ENCODE data around the gene KBTBD2.
"Not testable (repeated sequence)": the region's sequence is repeated elsewhere in the genome, so short reads cannot be mapped to it uniquely, and the experiment has no call there.

KBTBD2 gene

GRCh38 chr7:32865448-32866030 lies 26.0 kb downstream of the KBTBD2 start:
- TF ChIP-seq CTCF (IDR thresholded peaks at IDR 0.05; ENCODE audit: insufficient read depth, low read length, poor library complexity, severe bottlenecking) = no peak
- TF ChIP-seq EZH2phosphoT487 (conservative IDR thresholded peaks at IDR 0.05; ENCODE audit: low read length) = no peak
- H3K9me2 ChIP-seq (replicated peaks; ENCODE audit: insufficient read depth, low read length) = no peaks in the 10 kb centered on the region
- H2AFZ ChIP-seq (ENCODE audit: low read depth, low read length, severe bottlenecking) = no peak overlapping the region
- H3K9me3 ChIP-seq (ENCODE audit: insufficient read depth, low read length) = no peaks in the 10 kb centered on the region
- H3K4me2 ChIP-seq (ENCODE audit: low read depth, low read length, poor library complexity, severe bottlenecking) = no peak overlapping the region
- H3K36me3 ChIP-seq (ENCODE audit: low read length) = peaks cover 15% of the 10 kb centered on the region
- no peak overlapping the region for H3K9ac ChIP-seq (ENCODE audit: low read length)
- H3K79me2 ChIP-seq (ENCODE audit: insufficient read depth, low read length) = no peaks in the 10 kb centered on the region
- no peaks in the 10 kb centered on the region for H3F3A ChIP-seq (ENCODE audit: insufficient read depth)
- no peak overlapping the region for H3K4me3 ChIP-seq (ENCODE audit: insufficient read depth, low read length, poor library complexity, severe bottlenecking)
- no peaks in the 10 kb centered on the region for H4K20me1 ChIP-seq (ENCODE audit: low read depth, low read length)
- H3K27ac ChIP-seq (ENCODE audit: low read depth, low read length) = no peak overlapping the region
- no peaks in the 10 kb centered on the region for H3K27me3 ChIP-seq (ENCODE audit: low read length)

GRCh38 chr7:32863872-32864271 lies 27.7 kb downstream of the KBTBD2 start:
- H3K9me2 ChIP-seq (replicated peaks; ENCODE audit: insufficient read depth, low read length); H3F3A ChIP-seq (ENCODE audit: insufficient read depth); H3K4me2 ChIP-seq (ENCODE audit: low read depth, low read length, poor library complexity, severe bottlenecking); H3K9ac ChIP-seq (ENCODE audit: low read length); H3K27me3 ChIP-seq (ENCODE audit: low read length); H3K79me2 ChIP-seq (ENCODE audit: insufficient read depth, low read length); H3K4me3 ChIP-seq (ENCODE audit: insufficient read depth, low read length, poor library complexity, severe bottlenecking); H4K20me1 ChIP-seq (ENCODE audit: low read depth, low read length); H2AFZ ChIP-seq (ENCODE audit: low read depth, low read length, severe bottlenecking); H3K27ac ChIP-seq (ENCODE audit: low read depth, low read length); H3K36me3 ChIP-seq (ENCODE audit: low read length); H3K9me3 ChIP-seq (ENCODE audit: insufficient read depth, low read length): not testable (repeated sequence)

GRCh38 chr7:32860090-32860489 lies 31.5 kb downstream of the KBTBD2 start:
- Histone ChIP-seq H3K9me3 (ENCODE audit: insufficient read depth, low read length) (no peaks in the 10 kb centered on the region), H3K27me3 (ENCODE audit: low read length) (no peaks in the 10 kb centered on the region), H4K20me1 (ENCODE audit: low read depth, low read length) (no peaks in the 10 kb centered on the region), H3K79me2 (ENCODE audit: insufficient read depth, low read length) (no peaks in the 10 kb centered on the region), H3K4me3 (ENCODE audit: insufficient read depth, low read length, poor library complexity, severe bottlenecking) (no peak overlapping the region), H3F3A (ENCODE audit: insufficient read depth) (no peaks in the 10 kb centered on the region), H3K4me2 (ENCODE audit: low read depth, low read length, poor library complexity, severe bottlenecking) (no peak overlapping the region), H2AFZ (ENCODE audit: low read depth, low read length, severe bottlenecking) (no peak overlapping the region), H3K36me3 (ENCODE audit: low read length) (no peaks in the 10 kb centered on the region), H3K27ac (ENCODE audit: low read depth, low read length) (no peak overlapping the region), H3K9ac (ENCODE audit: low read length) (no peak overlapping the region), H3K9me2 (replicated peaks; ENCODE audit: insufficient read depth, low read length) (no peaks in the 10 kb centered on the region)
- no peak for TF ChIP-seq EZH2phosphoT487 (conservative IDR thresholded peaks at IDR 0.05; ENCODE audit: low read length)
- TF ChIP-seq CTCF (IDR thresholded peaks at IDR 0.05; ENCODE audit: insufficient read depth, low read length, poor library complexity, severe bottlenecking) = no peak

GRCh38 chr7:32858648-32859047 lies 32.9 kb downstream of the KBTBD2 start:
- no peak overlapping the region for H3K27ac ChIP-seq (ENCODE audit: low read depth, low read length)
- TF ChIP-seq CTCF (IDR thresholded peaks at IDR 0.05; ENCODE audit: insufficient read depth, low read length, poor library complexity, severe bottlenecking) = no peak
- no peak for TF ChIP-seq EZH2phosphoT487 (conservative IDR thresholded peaks at IDR 0.05; ENCODE audit: low read length)
- H4K20me1 ChIP-seq (ENCODE audit: low read depth, low read length) = no peaks in the 10 kb centered on the region

GRCh38 chr7:32857063-32857462 lies 34.5 kb downstream of the KBTBD2 start:
- H3K9me2 ChIP-seq (replicated peaks; ENCODE audit: insufficient read depth, low read length); H3K27ac ChIP-seq (ENCODE audit: low read depth, low read length); H3K4me2 ChIP-seq (ENCODE audit: low read depth, low read length, poor library complexity, severe bottlenecking); H3K9me3 ChIP-seq (ENCODE audit: insufficient read depth, low read length); H3K9ac ChIP-seq (ENCODE audit: low read length); H3K4me3 ChIP-seq (ENCODE audit: insufficient read depth, low read length, poor library complexity, severe bottlenecking); H2AFZ ChIP-seq (ENCODE audit: low read depth, low read length, severe bottlenecking); H4K20me1 ChIP-seq (ENCODE audit: low read depth, low read length); H3K27me3 ChIP-seq (ENCODE audit: low read length); H3K79me2 ChIP-seq (ENCODE audit: insufficient read depth, low read length); H3K36me3 ChIP-seq (ENCODE audit: low read length); H3F3A ChIP-seq (ENCODE audit: insufficient read depth): not testable (repeated sequence)

More at GRCh38 chr7:32858648-32859047, 32.9 kb downstream of the KBTBD2 start:
- no peaks in the 10 kb centered on the region for H3K36me3 ChIP-seq (ENCODE audit: low read length)
- H3K4me3 ChIP-seq (ENCODE audit: insufficient read depth, low read length, poor library complexity, severe bottlenecking) = no peak overlapping the region
- H3K9me3 ChIP-seq (ENCODE audit: insufficient read depth, low read length) = no peaks in the 10 kb centered on the region
- no peak overlapping the region for H2AFZ ChIP-seq (ENCODE audit: low read depth, low read length, severe bottlenecking)
- H3K9ac ChIP-seq (ENCODE audit: low read length) = no peak overlapping the region
- no peaks in the 10 kb centered on the region for H3K9me2 ChIP-seq (replicated peaks; ENCODE audit: insufficient read depth, low read length)
- H3K79me2 ChIP-seq (ENCODE audit: insufficient read depth, low read length) = no peaks in the 10 kb centered on the region
- no peaks in the 10 kb centered on the region for H3F3A ChIP-seq (ENCODE audit: insufficient read depth)
- no peak overlapping the region for H3K4me2 ChIP-seq (ENCODE audit: low read depth, low read length, poor library complexity, severe bottlenecking)
- H3K27me3 ChIP-seq (ENCODE audit: low read length) = no peaks in the 10 kb centered on the region

Measured in SU-DHL-6 (cell line).